Measurements from ENCODE around the gene AKIRIN2.

AKIRIN2 gene

GRCh38 chr6:87701676-87702588, at the start of gene AKIRIN2:
TSS of gene AKIRIN2 (minus strand) at chr6:87702233. CDS start at chr6:87701684, 549 bp downstream.
- peak; percentile 94 for DNase-seq (ENCODE audit: low read depth)

GRCh38 chr6:87747646-87748045, 45.6 kb upstream of the AKIRIN2 start:
- no peak for DNase-seq (ENCODE audit: low read depth)

GRCh38 chr6:87745966-87746721, 44.1 kb upstream of the AKIRIN2 start:
- no peak for DNase-seq (ENCODE audit: low read depth)

- DNase-seq (ENCODE audit: low read depth) = no peak
These were observed 41.4 kb upstream of the AKIRIN2 start for GRCh38 chr6:87743454-87743853.

- no peak for DNase-seq (ENCODE audit: low read depth)
These were observed 40.1 kb upstream of the AKIRIN2 start for GRCh38 chr6:87742106-87742505.

GRCh38 chr6:87741001-87741650, 39.1 kb upstream of the AKIRIN2 start:
- DNase-seq (ENCODE audit: low read depth) = no peak

GRCh38 chr6:87738744-87739143, 36.7 kb upstream of the AKIRIN2 start:
- DNase-seq (ENCODE audit: low read depth) = no peak

GRCh38 chr6:87738000-87738399, 36.0 kb upstream of the AKIRIN2 start:
- no peak for DNase-seq (ENCODE audit: low read depth)

- no peak for DNase-seq (ENCODE audit: low read depth)
These were observed 34.9 kb upstream of the AKIRIN2 start for GRCh38 chr6:87736809-87737540.

- DNase-seq (ENCODE audit: low read depth) = no peak
These were observed 30.0 kb upstream of the AKIRIN2 start for GRCh38 chr6:87731818-87732661.

- no peak for DNase-seq (ENCODE audit: low read depth)
These were observed 29.0 kb upstream of the AKIRIN2 start for GRCh38 chr6:87731080-87731479.

- no peak for DNase-seq (ENCODE audit: low read depth)
These were observed 28.1 kb upstream of the AKIRIN2 start for GRCh38 chr6:87729965-87730719.

GRCh38 chr6:87728706-87729105, 26.7 kb upstream of the AKIRIN2 start:
- no peak for DNase-seq (ENCODE audit: low read depth)

- DNase-seq (ENCODE audit: low read depth) = no peak
These were observed 23.2 kb upstream of the AKIRIN2 start for GRCh38 chr6:87724983-87725811.

- DNase-seq (ENCODE audit: low read depth) = no peak
These were observed 21.4 kb upstream of the AKIRIN2 start for GRCh38 chr6:87723170-87724078.

GRCh38 chr6:87722540-87723169, 20.6 kb upstream of the AKIRIN2 start:
- DNase-seq (ENCODE audit: low read depth) = no peak

- no peak for DNase-seq (ENCODE audit: low read depth)
These were observed 19.3 kb upstream of the AKIRIN2 start for GRCh38 chr6:87721311-87721710.
